ENCODE measurements around the gene TLE2.

TLE2 gene

DNA sequence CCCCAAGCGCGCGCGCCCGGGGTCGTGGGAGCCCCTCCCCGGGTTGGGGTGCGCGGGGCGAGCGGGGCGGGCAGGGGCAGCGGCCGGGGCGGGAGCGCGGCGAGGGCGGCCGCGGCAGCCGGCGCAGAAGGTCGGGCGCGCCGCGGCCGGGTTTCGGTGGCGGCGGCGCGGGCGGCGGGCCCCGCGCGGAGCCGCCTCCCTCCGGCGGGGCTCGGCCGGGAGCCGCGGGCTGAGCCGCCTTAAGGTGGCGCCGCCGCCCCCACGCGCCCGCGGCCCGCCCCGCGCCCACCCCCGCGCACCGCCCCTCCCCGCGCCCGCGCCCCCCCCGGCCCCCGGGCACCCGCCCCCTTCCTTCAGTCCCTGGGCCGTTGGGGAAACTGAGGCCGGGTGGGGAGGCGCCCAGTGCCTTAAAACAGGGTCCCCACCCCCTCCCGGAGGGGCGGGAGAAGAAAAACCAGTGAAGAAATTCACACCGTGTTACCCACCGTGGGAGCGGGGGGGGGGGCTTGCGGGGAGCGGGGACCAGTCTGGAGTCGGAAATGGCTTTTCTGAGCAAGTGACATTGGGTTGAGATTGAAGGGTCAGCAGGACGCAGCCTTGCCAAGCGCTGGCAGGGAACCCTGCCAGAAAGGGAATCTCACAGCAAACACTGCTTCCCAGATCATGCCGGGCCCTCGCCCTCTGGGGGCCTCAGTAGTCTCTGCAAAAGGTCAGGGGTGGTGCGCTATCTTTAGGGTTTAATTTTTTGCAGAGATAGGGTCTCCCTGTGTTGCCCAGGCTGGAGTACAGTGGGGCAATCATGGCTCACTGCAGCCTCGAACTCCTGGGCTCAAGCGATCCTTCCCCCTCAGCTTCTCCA lies at the start of gene TLE2:
Gene TLE2 (minus strand): TSS at position 216 of the 859 bp plus-strand sequence. CDS start 376 bp downstream, outside the sequence.
- ATAC-seq (no peak), DNase-seq (no peak)

DNA sequence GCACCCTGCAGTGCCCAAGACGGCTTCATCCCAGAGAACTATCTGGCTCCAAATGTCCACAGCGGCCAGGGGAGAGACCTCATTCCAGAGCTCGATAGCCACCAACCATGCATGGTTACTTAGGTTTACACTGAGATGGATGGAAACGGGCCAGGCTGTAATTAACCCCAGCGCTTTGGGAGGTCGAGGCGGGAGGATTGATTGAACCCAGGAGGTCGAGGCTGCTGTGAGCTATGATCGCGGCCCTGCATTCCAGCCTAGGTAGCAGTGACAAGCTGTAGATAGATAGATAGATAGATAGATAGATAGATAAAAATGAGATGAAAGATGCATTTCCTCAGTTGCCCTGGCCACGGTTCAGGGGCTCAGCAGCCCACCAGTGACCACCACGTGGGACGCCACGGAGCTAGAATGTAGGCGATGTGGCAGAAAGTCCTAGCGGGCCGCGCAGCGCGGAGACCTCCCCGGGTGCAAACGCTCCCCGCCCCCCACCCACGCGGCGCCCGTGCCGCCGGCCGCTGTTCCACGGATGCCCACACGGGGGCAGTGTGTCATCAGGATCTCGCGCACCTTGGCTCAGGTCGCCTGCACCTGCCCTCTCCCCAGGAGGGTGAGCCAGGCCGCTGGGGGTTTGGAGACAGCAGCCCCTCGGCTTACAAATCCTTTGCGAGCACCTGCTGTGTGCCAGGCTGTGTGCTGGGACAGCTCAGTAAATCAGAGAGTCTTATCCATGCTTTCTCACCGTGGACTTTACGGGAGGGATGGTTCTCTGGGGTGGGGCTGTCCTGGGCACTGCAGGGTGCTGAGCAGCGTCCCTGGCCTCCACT lies 46.7 kb upstream of the TLE2 start:
- peak; percentile 70 for ATAC-seq

DNA sequence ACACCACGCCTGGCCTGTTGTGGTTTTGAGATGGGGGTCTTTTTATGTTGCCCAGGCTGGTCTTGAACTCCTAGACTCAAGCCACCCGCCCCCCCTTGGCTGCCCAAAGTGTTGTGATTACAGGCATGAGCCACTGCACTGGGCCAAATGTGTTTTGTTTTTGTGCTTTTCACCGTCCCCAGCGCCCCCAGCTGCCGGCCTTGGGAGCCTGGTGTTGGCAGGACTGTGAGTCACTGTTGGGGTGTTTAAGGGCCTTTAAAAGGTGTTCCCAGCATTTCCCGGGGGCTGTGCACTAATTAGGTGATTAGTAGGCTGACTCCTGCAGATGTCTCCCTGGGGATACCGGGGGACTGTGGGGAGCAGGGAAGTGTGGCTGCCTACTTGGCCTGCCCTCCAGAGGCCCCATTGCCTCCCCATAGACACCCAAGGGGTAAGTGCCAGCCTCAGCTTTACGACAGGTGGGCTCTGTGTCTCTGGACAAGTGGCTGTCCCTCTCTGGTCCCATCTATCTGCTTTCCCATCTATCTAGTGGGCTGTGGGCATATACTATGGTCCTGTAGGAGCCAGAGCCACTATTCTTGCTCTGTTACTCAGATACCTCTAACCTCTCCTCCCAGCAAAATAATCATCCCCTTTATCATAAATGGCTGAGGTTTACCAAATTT lies 45.0 kb upstream of the TLE2 start:
- ATAC-seq = no peak
- DNase-seq = no peak

More for the DNA sequence above, 46.7 kb upstream of the TLE2 start:
- DNase-seq = peak; percentile 85

GRCh38 chr19:3073159-3073563 lies 44.1 kb upstream of the TLE2 start:
- no peak for ATAC-seq
- no peak for DNase-seq

DNA sequence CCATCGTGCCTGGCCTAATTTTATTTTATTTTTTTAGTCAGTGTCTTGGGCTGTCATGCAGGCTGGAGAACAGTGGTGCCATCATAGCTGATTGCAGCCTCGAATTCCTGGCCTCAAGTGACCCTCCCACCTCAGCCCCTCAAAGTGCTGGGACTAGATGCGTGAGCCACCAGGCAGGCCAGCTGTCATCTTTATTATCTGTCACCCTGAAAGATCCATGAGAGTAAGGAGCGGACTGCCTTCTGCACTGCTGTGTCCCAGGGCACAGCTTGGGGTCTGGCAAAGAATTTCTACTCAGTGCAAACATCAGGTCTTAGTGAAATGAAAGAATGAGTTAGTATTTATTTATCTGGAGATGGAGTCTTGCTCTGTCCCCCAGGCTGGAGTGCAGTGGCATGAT lies 42.7 kb upstream of the TLE2 start:
- DNase-seq (no peak), ATAC-seq (no peak)

GRCh38 chr19:3068071-3068470 lies 39.0 kb upstream of the TLE2 start:
- ATAC-seq (no peak), DNase-seq (no peak)

GRCh38 chr19:3067563-3067962 lies 38.5 kb upstream of the TLE2 start:
- no peak for ATAC-seq
- DNase-seq = no peak

DNA sequence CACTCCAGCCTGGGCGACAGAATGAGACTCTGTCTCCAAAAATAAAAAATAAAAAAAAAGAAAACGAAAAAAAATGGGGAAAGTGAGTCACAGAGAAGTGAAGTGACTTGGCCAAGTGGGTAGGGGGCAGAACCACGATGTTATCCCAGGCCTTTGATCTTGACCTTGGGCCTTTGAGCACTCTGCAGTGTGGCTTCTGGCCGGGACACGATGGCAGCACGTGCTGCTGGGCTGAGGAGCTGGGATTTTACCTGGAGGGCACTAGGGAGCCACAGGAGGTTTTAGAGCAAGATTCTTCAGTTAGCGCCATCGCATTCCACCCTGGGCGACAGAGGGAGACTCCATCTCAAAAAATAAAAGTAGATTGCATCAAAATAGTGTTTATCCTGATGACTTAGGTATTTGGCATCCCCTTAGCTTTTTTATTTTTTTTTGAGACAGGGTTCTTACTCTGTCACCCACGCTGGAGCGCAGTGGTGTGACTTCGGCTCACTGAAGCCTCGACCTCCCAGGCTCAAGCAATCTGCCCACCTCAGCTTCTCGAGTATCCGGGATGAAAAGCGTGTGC lies 37.5 kb upstream of the TLE2 start:
- ATAC-seq (no peak), DNase-seq (no peak)

DNA sequence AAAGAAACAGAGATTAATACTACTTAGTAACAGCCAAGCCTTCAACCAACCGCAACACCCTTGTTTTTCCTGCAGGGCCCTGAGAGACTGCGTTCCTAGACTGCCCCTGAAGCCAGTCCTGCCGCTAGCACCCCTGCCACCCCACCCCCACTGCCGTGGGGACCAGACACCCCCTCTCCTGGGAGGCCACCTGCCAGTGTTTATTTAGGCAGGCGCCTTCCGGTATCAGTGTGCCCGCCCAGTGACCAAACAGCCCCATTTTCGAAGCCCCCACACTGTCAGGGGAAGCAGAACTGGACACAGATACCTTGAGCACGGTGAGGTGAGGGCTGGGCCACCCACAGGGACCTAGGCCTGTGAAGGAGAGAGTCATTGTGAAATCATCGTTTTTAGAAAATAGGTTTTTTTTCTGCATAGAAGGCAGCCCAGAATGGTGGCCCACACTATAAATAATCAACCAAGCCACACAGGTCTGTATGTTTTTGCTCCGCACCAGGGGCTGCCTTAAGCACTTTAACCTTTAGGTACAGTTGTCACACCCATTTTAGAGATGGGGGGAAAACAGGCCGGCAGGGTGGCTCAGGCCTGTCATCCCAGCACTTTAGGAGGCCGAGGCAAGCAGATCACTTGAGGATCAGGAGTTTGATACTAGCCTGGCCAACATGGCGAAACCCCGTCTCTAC lies 36.7 kb upstream of the TLE2 start:
- ATAC-seq (no peak), DNase-seq (no peak)

DNA sequence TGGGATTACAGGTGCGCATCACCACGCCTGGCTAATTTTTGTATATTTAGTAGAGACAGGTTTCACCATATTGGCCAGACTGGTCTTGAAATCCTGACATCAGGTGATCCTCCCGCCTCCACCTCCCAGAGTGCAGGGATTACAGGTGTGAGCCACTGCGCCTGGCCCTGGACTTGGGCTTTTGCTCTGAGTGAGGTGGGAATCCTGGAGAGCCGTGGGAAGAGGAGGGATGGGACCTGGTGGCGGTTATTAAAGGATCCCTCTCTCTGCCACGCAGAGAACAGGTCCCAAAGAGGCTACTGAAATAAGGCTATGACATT lies 34.9 kb upstream of the TLE2 start:
- no peak for DNase-seq
- ATAC-seq = no peak

GRCh38 chr19:3062165-3063105 lies 33.4 kb upstream of the TLE2 start, which contains the start of gene TLE5:
TLE5 (minus strand) TSS chr19:3062495; CDS start chr19:3062200, 295 bp downstream.
- ATAC-seq = peak; percentile 70
- DNase-seq = peak; percentile 74

DNA sequence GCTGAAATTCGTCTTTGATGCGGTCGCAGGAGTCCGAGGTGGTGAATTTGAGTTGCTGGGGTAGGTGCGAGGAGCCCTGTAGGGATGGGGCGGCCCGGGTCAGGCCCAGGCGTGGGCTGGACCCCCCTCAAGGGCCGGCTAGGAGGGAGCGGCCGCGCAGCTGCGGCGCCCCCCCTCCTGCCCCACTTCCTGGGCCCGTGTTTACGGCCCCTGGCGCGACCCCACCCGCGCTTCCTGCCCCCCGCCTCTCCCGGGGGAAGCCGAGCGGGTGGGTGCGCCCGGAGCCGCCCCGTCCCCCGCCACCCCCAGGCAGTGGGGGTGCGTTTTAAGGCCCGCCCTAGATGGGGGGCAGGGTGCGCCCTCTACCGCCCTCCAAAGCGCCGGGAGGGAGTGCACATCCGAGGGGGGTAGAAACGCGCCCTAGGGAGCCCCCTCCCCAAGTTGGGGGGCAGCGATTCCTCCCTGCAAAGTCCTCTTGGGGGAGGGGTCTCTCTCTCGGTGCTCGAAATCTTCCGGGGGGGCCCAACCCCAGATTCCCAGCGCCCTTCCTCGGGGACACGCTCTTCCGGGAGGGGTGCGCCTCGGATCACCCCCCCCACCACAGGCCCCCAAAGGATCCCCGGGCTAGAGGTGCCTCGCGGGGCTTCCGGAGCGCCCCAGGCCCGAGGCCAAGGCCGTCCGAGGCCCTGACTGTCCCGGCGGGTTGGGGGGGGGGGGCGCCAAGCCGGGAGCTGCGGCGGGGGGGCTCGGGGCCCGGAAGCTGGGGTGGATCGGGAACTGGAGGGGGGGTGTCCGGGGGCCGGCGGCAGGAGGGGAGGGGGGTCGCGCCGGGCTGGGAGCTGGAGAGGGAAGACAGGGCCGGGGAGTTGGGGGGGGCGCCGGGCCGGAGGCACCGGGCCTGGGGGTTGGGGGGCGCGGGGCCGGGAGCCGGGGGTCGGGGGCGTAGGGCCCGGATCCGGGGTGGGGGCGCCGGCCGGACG lies 32.4 kb upstream of the TLE2 start:
- DNase-seq (peak; percentile 65), ATAC-seq (peak; percentile 54)

DNA sequence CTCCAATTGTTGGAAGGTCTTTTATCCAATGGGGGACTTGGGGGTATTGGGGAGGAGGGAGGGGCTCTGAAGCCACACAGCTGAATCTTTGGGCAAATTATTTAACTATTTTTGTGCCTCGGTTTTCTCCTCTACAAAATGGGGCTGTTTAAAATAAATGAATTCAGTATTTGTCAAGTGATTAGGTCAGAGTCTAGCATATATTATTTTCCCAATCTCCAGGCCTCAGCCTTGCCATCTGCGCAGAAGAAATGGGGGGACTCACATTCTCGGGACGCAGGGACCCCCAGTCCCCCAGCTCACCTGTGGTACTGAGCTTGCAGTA lies 31.7 kb upstream of the TLE2 start:
- DNase-seq (no peak), ATAC-seq (no peak)

- no peak for DNase-seq
- no peak for ATAC-seq
Measured at GRCh38 chr19:3059653-3060052, 30.6 kb upstream of the TLE2 start.

DNA sequence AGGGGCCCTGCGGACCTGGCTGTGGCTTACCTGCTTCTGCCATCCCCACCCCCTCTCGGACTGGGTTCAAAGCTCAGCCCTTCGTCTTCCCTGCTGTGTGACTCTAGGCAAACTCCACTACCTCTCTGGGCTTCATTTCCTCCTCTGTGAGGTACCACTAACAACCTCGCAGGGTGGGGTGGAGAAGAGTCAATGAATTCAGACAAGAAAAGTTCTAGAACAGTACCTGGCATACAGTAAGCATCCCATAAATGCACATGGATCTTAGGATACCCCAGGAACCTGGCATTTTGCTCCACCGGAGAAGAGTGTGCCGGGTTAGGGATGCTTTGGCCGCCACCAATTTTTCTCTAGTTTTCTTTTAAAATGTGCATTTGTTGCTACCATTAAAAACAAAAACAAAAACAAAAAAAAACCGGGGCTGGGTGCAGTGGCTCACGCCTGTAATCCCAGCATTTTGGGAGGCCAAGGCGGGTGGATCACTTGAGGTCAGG lies 29.8 kb upstream of the TLE2 start:
- DNase-seq (no peak), ATAC-seq (no peak)

GRCh38 chr19:3058009-3058820 lies 29.1 kb upstream of the TLE2 start:
- DNase-seq (no peak), ATAC-seq (no peak)

DNA sequence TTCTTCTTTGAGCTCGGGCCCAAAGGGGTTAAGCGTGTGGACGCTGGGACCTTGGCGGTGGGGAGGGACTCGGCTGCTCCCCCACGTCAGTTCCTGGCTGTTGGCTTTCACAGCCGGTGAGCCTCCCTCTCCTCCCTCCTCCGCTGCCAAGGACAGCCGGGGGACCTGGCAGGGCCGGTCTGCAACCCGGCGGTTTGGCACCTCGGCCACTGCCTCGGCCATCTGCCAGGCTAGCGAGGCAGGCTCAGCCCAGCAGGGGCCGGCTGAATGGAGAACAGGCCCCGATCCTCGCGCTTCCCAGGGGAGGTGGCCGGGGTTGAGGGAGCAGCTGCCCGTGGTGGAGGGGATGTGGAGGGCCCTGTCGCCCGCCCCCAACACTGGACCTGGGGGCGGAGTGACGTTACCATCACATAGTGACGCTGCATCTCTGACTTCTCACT lies 28.2 kb upstream of the TLE2 start:
- ATAC-seq (no peak), DNase-seq (no peak)

GRCh38 chr19:3056417-3057088 lies 27.5 kb upstream of the TLE2 start:
- DNase-seq (no peak), ATAC-seq (no peak)

All from stimulated activated naive CD8-positive, alpha-beta T cell treated with anti-CD3 and anti-CD28 coated beads, Interleukin-15, Interleukin-2, amounts not matched to agents 100 U/mL and 50 U/mL, for 24 hours (primary cell).